HG03520 (cell line): Measurements from ENCODE around the gene GLTP.

Experiments
- ATAC-seq: cut with Tn5 transposase; IDR thresholded peaks from one replicate; pipeline ENCODE4 v1.9.1; 2021; ENCODE audit warnings: mild to moderate bottlenecking, moderate library complexity; ENCODE audit not compliant: unreplicated experiment

The GLTP gene

GRCh38 chr12:109824731-109825130 is 55.6 kb downstream of the GLTP start:
- no peak for ATAC-seq

- ATAC-seq, result no peak
These were observed 57.4 kb downstream of the GLTP start for GRCh38 chr12:109822951-109823411.

- no peak for ATAC-seq
These were observed 57.9 kb downstream of the GLTP start for GRCh38 chr12:109822416-109822815.

GRCh38 chr12:109821968-109822367 is 58.4 kb downstream of the GLTP start:
- ATAC-seq, result no peak

GRCh38 chr12:109820816-109821381 is 59.4 kb downstream of the GLTP start:
- no peak for ATAC-seq

GRCh38 chr12:109818905-109819500 is 61.3 kb downstream of the GLTP start:
- no peak for ATAC-seq

GRCh38 chr12:109818253-109818652 is 62.1 kb downstream of the GLTP start:
- no peak for ATAC-seq

GRCh38 chr12:109817627-109818231 is 62.6 kb downstream of the GLTP start:
- no peak for ATAC-seq

GRCh38 chr12:109816870-109817269 is 63.5 kb downstream of the GLTP start:
- ATAC-seq, result no peak

GRCh38 chr12:109815757-109816617 is 64.4 kb downstream of the GLTP start:
- ATAC-seq, result no peak

GRCh38 chr12:109815225-109815624 is 65.1 kb downstream of the GLTP start:
- no peak for ATAC-seq

GRCh38 chr12:109814600-109815150 is 65.7 kb downstream of the GLTP start:
- no peak for ATAC-seq

GRCh38 chr12:109813810-109814416 is 66.4 kb downstream of the GLTP start:
- no peak for ATAC-seq

- ATAC-seq, result no peak
These were observed 68.7 kb downstream of the GLTP start for GRCh38 chr12:109811624-109811995.

GRCh38 chr12:109810954-109811623 is 69.3 kb downstream of the GLTP start:
- ATAC-seq, result no peak

- ATAC-seq, result no peak
These were observed 71.3 kb downstream of the GLTP start for GRCh38 chr12:109808876-109809646.

GRCh38 chr12:109807954-109808643 is 72.2 kb downstream of the GLTP start:
- ATAC-seq, result no peak

- ATAC-seq, result no peak
These were observed 75.2 kb downstream of the GLTP start for GRCh38 chr12:109804820-109805761.
